Ectodermal cell (in vitro differentiated cells): Measurements from ENCODE around the gene SIGLEC5.
A peak's percentile ranks its signal among the peaks of the same experiment; 100 is the strongest.

Experiments used
- H3K27ac ChIP-seq: 2 replicates; pipeline ENCODE4 v1.7.0; 2013; ENCODE audit warnings: mild to moderate bottlenecking, low read depth, low read length; ENCODE audit not compliant: insufficient read depth, poor library complexity, severe bottlenecking
- H3K27me3 ChIP-seq: 2 replicates; pipeline ENCODE4 v1.7.0; 2013; ENCODE audit warnings: mild to moderate bottlenecking, low read length; ENCODE audit not compliant: insufficient read depth, control insufficient read depth, poor library complexity, severe bottlenecking
- H3K36me3 ChIP-seq: one replicate; pipeline ENCODE4 v1.7.0; 2013; ENCODE audit warnings: low read length; ENCODE audit not compliant: control insufficient read depth, insufficient read depth
- H3K4me1 ChIP-seq: one replicate; pipeline ENCODE4 v1.7.0; 2013; ENCODE audit warnings: low read length; ENCODE audit not compliant: control insufficient read depth, insufficient read depth
- H3K4me3 ChIP-seq: 2 replicates; pipeline ENCODE4 v1.7.0; 2013; ENCODE audit warnings: low read depth, low read length, control low read depth; ENCODE audit not compliant: insufficient read depth
- H3K9me3 ChIP-seq: 2 replicates; pipeline ENCODE4 v1.7.0; 2013; ENCODE audit warnings: mild to moderate bottlenecking, low read length, moderate library complexity; ENCODE audit not compliant: control insufficient read depth
- WGBS, 2 experiments: methylation state at CpG; one replicate each; pipeline ENCODE4 v1.1.7; 2013; ENCODE audit warnings: missing lambda C conversion rate in 2 of 2; 5-methylcytosine and 5-hydroxymethylcytosine counted together

The SIGLEC5 gene

DNA sequence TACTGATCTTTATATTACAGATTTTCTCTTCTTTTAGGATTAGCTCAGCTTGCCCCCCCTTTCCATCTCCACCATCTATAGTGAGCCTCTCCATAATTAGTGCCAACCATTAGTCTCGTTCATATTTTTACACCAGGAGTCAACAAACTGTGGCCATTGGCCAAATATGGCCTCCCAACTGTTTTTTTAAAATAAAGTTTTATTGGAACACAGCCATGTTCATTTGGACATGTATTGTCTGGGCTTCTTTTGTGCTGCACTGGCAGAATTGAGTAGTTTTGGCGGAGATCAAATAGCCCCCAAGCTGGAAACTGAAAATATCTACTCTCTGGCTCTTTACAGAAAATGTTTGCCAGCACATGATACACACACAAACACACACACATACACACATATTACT lies 40.7 kb downstream of the SIGLEC5 start:
- H3K9me3 ChIP-seq, result no peaks in the 10 kb centered on the region
- no peaks in the 10 kb centered on the region for H3K27me3 ChIP-seq
- no peak overlapping the region for H3K4me3 ChIP-seq
- WGBS, 2 experiments, result 95 to 98% methylated on average over 2 of the region's 2 CpGs
- H3K27ac ChIP-seq, result no peak overlapping the region
- H3K4me1 ChIP-seq, result no peaks in the 10 kb centered on the region
- peaks cover 23% of the 10 kb centered on the region for H3K36me3 ChIP-seq

- Histone ChIP-seq H3K9me3 (no peaks in the 10 kb centered on the region), H3K4me1 (no peaks in the 10 kb centered on the region), H3K27ac (no peak overlapping the region), H3K36me3 (peaks cover 23% of the 10 kb centered on the region), H3K4me3 (no peak overlapping the region), H3K27me3 (no peaks in the 10 kb centered on the region)
- WGBS, 2 experiments, result 90 to 94% methylated on average over 8 to 9 of the region's 9 CpGs
Measured at GRCh38 chr19:51587264-51588191, 42.7 kb downstream of the SIGLEC5 start.

- H3K27me3 ChIP-seq, result no peaks in the 10 kb centered on the region
- H3K27ac ChIP-seq, result no peak overlapping the region
- WGBS, 2 experiments, result 93 to 97% methylated on average over 4 of the region's 4 CpGs
- no peaks in the 10 kb centered on the region for H3K9me3 ChIP-seq
- peaks cover 23% of the 10 kb centered on the region for H3K36me3 ChIP-seq
- no peaks in the 10 kb centered on the region for H3K4me1 ChIP-seq
- H3K4me3 ChIP-seq, result no peak overlapping the region
Measured at GRCh38 chr19:51586799-51587198, 43.4 kb downstream of the SIGLEC5 start.

DNA sequence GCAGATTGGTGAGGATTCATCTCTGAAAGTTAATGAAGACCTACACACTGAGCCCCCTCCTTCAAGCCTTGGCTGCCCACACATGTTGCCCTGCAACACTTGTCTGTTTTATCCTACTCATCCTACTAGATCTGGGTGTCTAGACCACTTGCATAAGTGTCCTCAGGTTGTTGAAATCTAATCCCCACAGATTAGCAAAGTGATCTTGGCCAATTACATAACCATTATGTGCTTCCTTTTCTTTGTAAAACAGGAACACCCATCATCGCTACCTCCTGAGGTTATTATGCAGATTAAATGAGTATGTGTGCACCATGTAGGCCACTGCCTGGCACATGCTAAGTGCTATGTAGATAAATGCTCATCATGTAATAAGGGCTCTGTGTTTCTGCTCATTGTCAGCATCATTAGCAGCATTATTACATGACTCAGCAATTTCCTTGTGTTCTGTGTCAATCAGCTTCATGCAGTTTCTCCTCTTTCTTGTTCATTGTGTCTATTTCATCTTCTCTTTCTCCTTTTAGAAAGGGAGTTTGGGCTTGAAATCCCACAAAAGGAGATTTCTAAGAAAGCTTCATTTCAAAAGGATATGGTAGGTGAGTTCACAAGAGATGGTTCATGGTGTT lies 44.0 kb downstream of the SIGLEC5 start:
- Histone ChIP-seq H3K9me3 (no peaks in the 10 kb centered on the region), H3K36me3 (peaks cover 23% of the 10 kb centered on the region), H3K4me3 (no peak overlapping the region), H3K27ac (no peak overlapping the region), H3K27me3 (no peaks in the 10 kb centered on the region), H3K4me1 (no peaks in the 10 kb centered on the region)
- 100% methylated on average over 1 of the region's 1 CpG for WGBS, 2 experiments

DNA sequence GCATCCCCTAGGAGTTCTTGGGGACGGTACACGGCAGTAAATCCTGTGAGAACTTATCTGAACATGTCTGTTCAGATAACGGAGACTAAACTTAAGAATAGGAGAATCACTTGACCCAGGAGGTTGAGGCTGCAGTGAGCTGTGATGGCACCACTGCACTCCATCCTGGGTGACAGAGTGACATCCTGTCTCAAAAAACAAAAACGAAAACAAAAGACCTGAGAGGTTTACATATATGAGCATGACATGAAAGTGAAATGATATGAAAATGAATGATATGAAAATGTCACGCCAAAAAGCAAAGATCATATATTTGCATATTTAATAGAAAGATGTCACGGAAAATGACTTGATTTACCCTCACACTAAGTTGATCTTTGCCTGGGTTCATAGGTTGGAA lies 53.4 kb downstream of the SIGLEC5 start:
- peaks cover 11% of the 10 kb centered on the region for H3K36me3 ChIP-seq
- peaks cover 4% of the 10 kb centered on the region for H3K4me1 ChIP-seq
- H3K27me3 ChIP-seq, result no peaks in the 10 kb centered on the region
- no peaks in the 10 kb centered on the region for H3K9me3 ChIP-seq
- 97 to 98% methylated on average over 5 to 6 of the region's 6 CpGs for WGBS, 2 experiments
- no peak overlapping the region for H3K27ac ChIP-seq
- H3K4me3 ChIP-seq, result no peak overlapping the region

GRCh38 chr19:51573331-51573730 lies 56.9 kb downstream of the SIGLEC5 start:
- H3K27me3 ChIP-seq, result no peaks in the 10 kb centered on the region
- no peak overlapping the region for H3K4me3 ChIP-seq
- peaks cover 11% of the 10 kb centered on the region for H3K36me3 ChIP-seq
- H3K4me1 ChIP-seq, result peaks cover 6% of the 10 kb centered on the region
- 93% methylated on average over 3 of the region's 3 CpGs for WGBS, 2 experiments
- H3K9me3 ChIP-seq, result no peaks in the 10 kb centered on the region
- H3K27ac ChIP-seq, result no peak overlapping the region

GRCh38 chr19:51572908-51573307 lies 57.3 kb downstream of the SIGLEC5 start:
- Histone ChIP-seq H3K4me1 (peaks cover 6% of the 10 kb centered on the region), H3K27ac (no peak overlapping the region), H3K27me3 (peaks cover 3% of the 10 kb centered on the region), H3K36me3 (peaks cover 11% of the 10 kb centered on the region), H3K4me3 (no peak overlapping the region), H3K9me3 (no peaks in the 10 kb centered on the region)
- 85 to 91% methylated on average over 4 of the region's 4 CpGs for WGBS, 2 experiments

- 88 to 90% methylated on average over 3 of the region's 3 CpGs for WGBS, 2 experiments
- no peaks in the 10 kb centered on the region for H3K9me3 ChIP-seq
- peaks cover 8% of the 10 kb centered on the region for H3K27me3 ChIP-seq
- H3K4me1 ChIP-seq, result peaks cover 6% of the 10 kb centered on the region
- no peak overlapping the region for H3K27ac ChIP-seq
- peaks cover 11% of the 10 kb centered on the region for H3K36me3 ChIP-seq
- H3K4me3 ChIP-seq, result no peak overlapping the region
Measured at GRCh38 chr19:51572410-51572809, 57.8 kb downstream of the SIGLEC5 start.

GRCh38 chr19:51571599-51571998 lies 58.6 kb downstream of the SIGLEC5 start:
- peaks cover 11% of the 10 kb centered on the region for H3K36me3 ChIP-seq
- H3K9me3 ChIP-seq, result no peaks in the 10 kb centered on the region
- H3K27ac ChIP-seq, result no peak overlapping the region
- peaks cover 14% of the 10 kb centered on the region for H3K27me3 ChIP-seq
- peak overlapping the region; percentile 73 for H3K4me3 ChIP-seq
- 13% methylated on average over 8 of the region's 8 CpGs for WGBS, 2 experiments
- H3K4me1 ChIP-seq, result peaks cover 6% of the 10 kb centered on the region

GRCh38 chr19:51570962-51571575 lies 59.1 kb downstream of the SIGLEC5 start, which contains the start of gene ZNF175:
Gene ZNF175 (plus strand): TSS chr19:51571283. CDS start chr19:51573330, 2,047 bp downstream.
- 0 to 1% methylated on average over 30 of the region's 30 CpGs for WGBS, 2 experiments
- no peaks in the 10 kb centered on the region for H3K9me3 ChIP-seq
- no peak within 1 kb of the TSS for H3K27ac ChIP-seq
- H3K4me3 ChIP-seq, result peak within 1 kb of the TSS; percentile 73
- peaks cover 19% of the 10 kb centered on the region for H3K27me3 ChIP-seq
- peaks cover 6% of the 10 kb centered on the region for H3K4me1 ChIP-seq
- peaks cover 11% of the 10 kb centered on the region for H3K36me3 ChIP-seq
